Omental fat pad (tissue), 4 donors: ENCODE results near the gene GYG2. TPM values are rescaled to one million over a fixed set of nuclear protein-coding genes. Genes with fewer than 3 reads are reported as not detected.

Source experiments
- ATAC-seq: fragments of 150-250 bp; one replicate; pipeline ENCODE4 v1.9.1; 2016; ENCODE audit warnings: mild to moderate bottlenecking, moderate library complexity; ENCODE audit not compliant: low FRiP score
- DNase-seq: peaks from one replicate; pipeline ENCODE4 v3.0.0-alpha.2; 2019; ENCODE audit warnings: low spot score
- CTCF ChIP-seq, 3 donors: fragments of 450-650 bp; IDR thresholded peaks; one replicate each; pipeline ENCODE4 v1.5.1; 2016 to 2017; ENCODE audit warnings: antibody characterized with exemption in 3 of 3, mild to moderate bottlenecking in 3 of 3, moderate library complexity in 2 of 3
- total RNA-seq, 4 donors: library from RNA; depleted of rRNA; stranded (reverse); fragments of >200 nt; gene quantifications; one replicate each; pipeline ENCODE4 v1.1.0, GENCODE V29; 2016

GYG2 gene
- total RNA-seq, 4 donors from 2014 or later, result 29.6 to 487 (median 115) TPM

- DNase-seq (no peak), ATAC-seq (no peak)
- no peak for TF ChIP-seq CTCF (IDR thresholded peaks at IDR 0.05)
These were observed 9.2 kb downstream of the GYG2 start for GRCh38 chrX:2837961-2838360.

GRCh38 chrX:2840961-2841360 lies 12.2 kb downstream of the GYG2 start:
- no peak for TF ChIP-seq CTCF (IDR thresholded peaks at IDR 0.05)
- no peak for ATAC-seq
- no peak for DNase-seq

GRCh38 chrX:2841537-2841936 lies 12.8 kb downstream of the GYG2 start:
- DNase-seq, result no peak
- ATAC-seq, result no peak
- no peak for TF ChIP-seq CTCF (IDR thresholded peaks at IDR 0.05)

- ATAC-seq (no peak), DNase-seq (no peak)
- TF ChIP-seq CTCF (IDR thresholded peaks at IDR 0.05), result no peak
These were observed 18.3 kb downstream of the GYG2 start for GRCh38 chrX:2846992-2847391.

- DNase-seq, result no peak
- no peak for ATAC-seq
- TF ChIP-seq CTCF (IDR thresholded peaks at IDR 0.05), result no peak
These were observed 20.2 kb downstream of the GYG2 start for GRCh38 chrX:2848871-2849301.

- ATAC-seq (no peak), DNase-seq (no peak)
- TF ChIP-seq CTCF (IDR thresholded peaks at IDR 0.05), result no peak
These were observed 26.2 kb downstream of the GYG2 start for GRCh38 chrX:2854918-2855317.

GRCh38 chrX:2855761-2856160 lies 27.0 kb downstream of the GYG2 start:
- ATAC-seq (no peak), DNase-seq (no peak)
- TF ChIP-seq CTCF (IDR thresholded peaks at IDR 0.05), result no peak
